ENCODE data around the gene L3MBTL4.

GRCh38 chr18:6269660-6270332 is 144.9 kb downstream of the L3MBTL4 start:
- no peak for TF ChIP-seq POLR2A (IDR thresholded peaks at IDR 0.05)
- TF ChIP-seq, protein P1, sequence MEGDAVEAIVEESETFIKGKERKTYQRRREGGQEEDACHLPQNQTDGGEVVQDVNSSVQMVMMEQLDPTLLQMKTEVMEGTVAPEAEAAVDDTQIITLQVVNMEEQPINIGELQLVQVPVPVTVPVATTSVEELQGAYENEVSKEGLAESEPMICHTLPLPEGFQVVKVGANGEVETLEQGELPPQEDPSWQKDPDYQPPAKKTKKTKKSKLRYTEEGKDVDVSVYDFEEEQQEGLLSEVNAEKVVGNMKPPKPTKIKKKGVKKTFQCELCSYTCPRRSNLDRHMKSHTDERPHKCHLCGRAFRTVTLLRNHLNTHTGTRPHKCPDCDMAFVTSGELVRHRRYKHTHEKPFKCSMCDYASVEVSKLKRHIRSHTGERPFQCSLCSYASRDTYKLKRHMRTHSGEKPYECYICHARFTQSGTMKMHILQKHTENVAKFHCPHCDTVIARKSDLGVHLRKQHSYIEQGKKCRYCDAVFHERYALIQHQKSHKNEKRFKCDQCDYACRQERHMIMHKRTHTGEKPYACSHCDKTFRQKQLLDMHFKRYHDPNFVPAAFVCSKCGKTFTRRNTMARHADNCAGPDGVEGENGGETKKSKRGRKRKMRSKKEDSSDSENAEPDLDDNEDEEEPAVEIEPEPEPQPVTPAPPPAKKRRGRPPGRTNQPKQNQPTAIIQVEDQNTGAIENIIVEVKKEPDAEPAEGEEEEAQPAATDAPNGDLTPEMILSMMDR (IDR thresholded peaks at IDR 0.05): no peak

Data from heart left ventricle (tissue), 13 donors.